BE2C (cell line): ENCODE data around the gene PCDHGA4.
"Not testable (repeated sequence)": the region's sequence is repeated elsewhere in the genome, so short reads cannot be mapped to it uniquely, and the experiment has no call there.

Experiments
- DNase-seq: peaks from one replicate; pipeline ENCODE4 v3.0.0-alpha.2; 2020
- H3K27me3 ChIP-seq: fragments of 250-450 bp; sonication (Bioruptor Pico); 2 replicates; pipeline ENCODE4 v1.5.1; 2020; ENCODE audit warnings: mild to moderate bottlenecking
- H3K36me3 ChIP-seq: fragments of 250-450 bp; sonication (Bioruptor Pico); 2 replicates; pipeline ENCODE4 v1.5.1; 2020; ENCODE audit warnings: mild to moderate bottlenecking
- H3K4me1 ChIP-seq: fragments of 250-450 bp; sonication (Bioruptor Pico); 2 replicates; pipeline ENCODE4 v1.5.1; 2020
- H3K4me3 ChIP-seq: 2 replicates; pipeline ENCODE4 v1.5.1; 2011; ENCODE audit warnings: low read depth, low read length
- H3K9me3 ChIP-seq: fragments of 250-450 bp; sonication (Bioruptor Pico); 2 replicates; pipeline ENCODE4 v1.5.1; 2020
- TF ChIP-seq, protein P1 (sequence below): IDR thresholded peaks from 2 replicates; pipeline ENCODE4 v1.5.1; 2012; ENCODE audit warnings: mild to moderate bottlenecking, low read depth, low read length

Gene PCDHGA4

DNA sequence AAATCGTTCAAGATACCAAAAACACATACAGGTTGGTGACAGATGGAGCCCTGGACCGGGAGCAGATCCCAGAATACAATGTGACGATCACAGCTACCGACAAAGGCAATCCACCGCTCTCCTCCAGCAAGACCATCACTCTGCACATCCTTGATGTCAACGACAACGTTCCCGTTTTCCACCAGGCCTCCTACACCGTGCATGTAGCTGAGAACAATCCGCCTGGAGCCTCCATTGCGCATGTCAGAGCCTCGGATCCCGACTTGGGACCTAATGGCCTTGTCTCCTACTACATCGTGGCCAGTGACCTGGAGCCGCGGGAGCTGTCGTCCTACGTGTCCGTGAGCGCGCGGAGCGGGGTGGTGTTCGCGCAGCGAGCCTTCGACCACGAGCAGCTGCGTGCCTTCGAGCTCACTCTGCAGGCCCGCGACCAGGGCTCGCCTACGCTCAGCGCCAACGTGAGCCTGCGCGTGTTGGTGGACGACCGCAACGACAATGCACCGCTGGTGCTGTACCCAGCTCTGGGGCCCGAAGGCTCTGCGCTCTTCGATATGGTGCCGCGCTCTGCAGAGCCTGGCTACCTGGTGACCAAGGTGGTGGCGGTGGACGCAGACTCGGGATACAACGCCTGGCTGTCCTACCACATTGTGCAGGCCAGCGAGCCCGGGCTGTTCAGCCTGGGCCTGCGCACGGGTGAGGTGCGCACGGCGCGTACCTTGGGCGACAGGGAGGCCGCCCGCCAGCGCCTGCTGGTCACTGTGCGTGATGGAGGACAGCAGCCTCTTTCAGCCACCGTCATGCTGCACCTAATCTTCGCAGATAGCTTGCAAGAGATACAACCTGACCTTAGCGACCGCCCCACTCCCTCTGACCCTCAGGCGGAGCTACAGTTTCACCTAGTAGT lies 17.0 kb downstream of the PCDHGA4 start:
- peaks cover 29% of the 10 kb centered on the region for H3K36me3 ChIP-seq
- H3K4me1 ChIP-seq = no peaks in the 10 kb centered on the region
- H3K4me3 ChIP-seq = no peak overlapping the region
- H3K9me3 ChIP-seq = peaks cover 2% of the 10 kb centered on the region; the same call in 1 of the 2 replicates
- TF ChIP-seq, protein P1, sequence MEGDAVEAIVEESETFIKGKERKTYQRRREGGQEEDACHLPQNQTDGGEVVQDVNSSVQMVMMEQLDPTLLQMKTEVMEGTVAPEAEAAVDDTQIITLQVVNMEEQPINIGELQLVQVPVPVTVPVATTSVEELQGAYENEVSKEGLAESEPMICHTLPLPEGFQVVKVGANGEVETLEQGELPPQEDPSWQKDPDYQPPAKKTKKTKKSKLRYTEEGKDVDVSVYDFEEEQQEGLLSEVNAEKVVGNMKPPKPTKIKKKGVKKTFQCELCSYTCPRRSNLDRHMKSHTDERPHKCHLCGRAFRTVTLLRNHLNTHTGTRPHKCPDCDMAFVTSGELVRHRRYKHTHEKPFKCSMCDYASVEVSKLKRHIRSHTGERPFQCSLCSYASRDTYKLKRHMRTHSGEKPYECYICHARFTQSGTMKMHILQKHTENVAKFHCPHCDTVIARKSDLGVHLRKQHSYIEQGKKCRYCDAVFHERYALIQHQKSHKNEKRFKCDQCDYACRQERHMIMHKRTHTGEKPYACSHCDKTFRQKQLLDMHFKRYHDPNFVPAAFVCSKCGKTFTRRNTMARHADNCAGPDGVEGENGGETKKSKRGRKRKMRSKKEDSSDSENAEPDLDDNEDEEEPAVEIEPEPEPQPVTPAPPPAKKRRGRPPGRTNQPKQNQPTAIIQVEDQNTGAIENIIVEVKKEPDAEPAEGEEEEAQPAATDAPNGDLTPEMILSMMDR = no peak
- no peak for DNase-seq
- H3K27me3 ChIP-seq = no peaks in the 10 kb centered on the region

DNA sequence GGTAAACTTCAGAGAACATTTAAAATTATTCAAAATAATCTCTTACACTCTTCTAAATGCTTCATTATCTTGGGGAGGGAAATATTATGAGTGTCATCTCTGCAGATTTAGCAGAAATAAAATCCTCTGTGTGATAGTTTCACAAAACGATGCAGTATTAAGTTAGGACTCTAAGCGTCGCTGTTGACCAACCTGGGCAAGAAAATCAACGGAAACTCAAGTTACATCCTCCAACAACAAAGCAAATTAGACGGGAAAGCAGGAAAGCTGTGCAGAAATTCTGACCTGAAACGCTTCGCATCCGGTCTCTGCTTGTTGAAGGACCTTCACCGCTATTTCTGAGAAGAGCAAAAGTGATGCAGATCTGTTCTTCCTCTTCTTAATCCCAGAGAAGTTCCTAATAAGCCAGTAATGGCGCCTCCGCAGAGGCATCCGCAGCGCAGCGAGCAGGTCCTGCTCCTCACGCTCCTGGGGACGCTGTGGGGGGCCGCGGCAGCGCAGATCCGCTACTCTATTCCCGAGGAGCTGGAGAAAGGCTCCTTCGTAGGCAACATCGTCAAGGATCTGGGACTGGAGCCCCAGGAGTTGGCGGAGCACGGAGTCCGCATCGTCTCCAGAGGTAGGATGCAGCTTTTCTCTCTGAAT lies 19.0 kb downstream of the PCDHGA4 start, which contains the start of gene PCDHGA6:
TSS of gene PCDHGA6 (plus strand) at position 219 of the 645 bp plus-strand sequence. CDS start at position 412, 193 bp downstream.
- DNase-seq = no peak
- Histone ChIP-seq H3K27me3 (no peaks in the 10 kb centered on the region), H3K4me1 (no peaks in the 10 kb centered on the region), H3K4me3 (no peak within 1 kb of the TSS), H3K36me3 (peaks cover 29% of the 10 kb centered on the region), H3K9me3 (peaks cover 2% of the 10 kb centered on the region; the same call in 1 of the 2 replicates)
- TF ChIP-seq, protein P1 = no peak

GRCh38 chr5:141374627-141375026 lies 19.8 kb downstream of the PCDHGA4 start:
- Histone ChIP-seq H3K4me1 (no peaks in the 10 kb centered on the region), H3K36me3 (peaks cover 29% of the 10 kb centered on the region), H3K27me3 (no peaks in the 10 kb centered on the region), H3K4me3 (no peak overlapping the region), H3K9me3 (peaks cover 2% of the 10 kb centered on the region; the same call in 1 of the 2 replicates)
- TF ChIP-seq, protein P1 = no peak
- DNase-seq = no peak

DNA sequence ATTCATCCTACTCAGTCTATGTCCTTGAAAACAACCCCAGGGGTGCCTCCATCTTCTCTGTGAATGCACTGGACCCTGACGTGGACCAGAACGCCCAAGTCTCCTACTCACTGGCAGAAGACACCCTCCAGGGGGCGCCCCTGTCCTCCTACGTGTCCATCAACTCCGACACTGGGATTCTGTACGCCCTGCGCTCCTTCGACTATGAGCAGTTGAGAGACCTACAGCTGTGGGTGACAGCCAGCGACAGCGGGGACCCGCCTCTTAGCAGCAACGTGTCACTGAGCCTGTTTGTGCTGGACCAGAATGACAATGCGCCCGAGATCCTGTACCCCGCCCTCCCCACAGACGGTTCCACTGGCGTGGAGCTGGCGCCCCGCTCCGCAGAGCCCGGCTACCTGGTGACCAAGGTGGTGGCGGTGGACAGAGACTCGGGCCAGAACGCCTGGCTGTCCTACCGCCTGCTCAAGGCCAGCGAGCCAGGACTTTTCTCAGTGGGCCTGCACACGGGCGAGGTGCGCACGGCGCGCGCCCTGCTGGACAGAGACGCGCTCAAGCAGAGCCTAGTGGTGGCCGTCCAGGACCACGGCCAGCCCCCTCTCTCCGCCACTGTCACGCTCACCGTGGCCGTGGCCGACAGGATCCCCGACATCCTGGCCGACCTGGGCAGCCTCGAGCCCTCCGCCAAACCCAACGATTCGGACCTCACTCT lies 20.8 kb downstream of the PCDHGA4 start:
- DNase-seq, H3K9me3 ChIP-seq, H3K4me3 ChIP-seq, H3K4me1 ChIP-seq, H3K27me3 ChIP-seq: not testable (repeated sequence)
- H3K36me3 ChIP-seq = peaks cover 25% of the 10 kb centered on the region

GRCh38 chr5:141382469-141383294 lies 27.9 kb downstream of the PCDHGA4 start, which contains the start of gene PCDHGA7:
TSS of gene PCDHGA7 (plus strand) at chr5:141382742. CDS start at chr5:141382900, 158 bp downstream.
- no peaks in the 10 kb centered on the region for H3K27me3 ChIP-seq
- TF ChIP-seq, protein P1 = no peak
- H3K36me3 ChIP-seq = peaks cover 12% of the 10 kb centered on the region
- no peaks in the 10 kb centered on the region for H3K4me1 ChIP-seq
- no peak for DNase-seq
- H3K4me3 ChIP-seq = no peak within 1 kb of the TSS
- no peaks in the 10 kb centered on the region; the same call in 1 of the 2 replicates for H3K9me3 ChIP-seq
